B cell (primary cell): ENCODE measurements around the gene TMIGD2.

ENCODE experiments used
- EZH2 ChIP-seq: IDR thresholded peaks from 2 replicates; pipeline ENCODE4 v1.6.1; 2012; ENCODE audit warnings: borderline replicate concordance, low read depth, mild to moderate bottlenecking, moderate library complexity, low read length; ENCODE audit not compliant: insufficient read depth, poor library complexity, severe bottlenecking
- TF ChIP-seq, protein P1 (sequence below): fragments of 200-600 bp; IDR thresholded peaks from one replicate; pipeline ENCODE4 v1.8.0; 2022; ENCODE audit warnings: antibody characterized with exemption, mild to moderate bottlenecking

DNA sequence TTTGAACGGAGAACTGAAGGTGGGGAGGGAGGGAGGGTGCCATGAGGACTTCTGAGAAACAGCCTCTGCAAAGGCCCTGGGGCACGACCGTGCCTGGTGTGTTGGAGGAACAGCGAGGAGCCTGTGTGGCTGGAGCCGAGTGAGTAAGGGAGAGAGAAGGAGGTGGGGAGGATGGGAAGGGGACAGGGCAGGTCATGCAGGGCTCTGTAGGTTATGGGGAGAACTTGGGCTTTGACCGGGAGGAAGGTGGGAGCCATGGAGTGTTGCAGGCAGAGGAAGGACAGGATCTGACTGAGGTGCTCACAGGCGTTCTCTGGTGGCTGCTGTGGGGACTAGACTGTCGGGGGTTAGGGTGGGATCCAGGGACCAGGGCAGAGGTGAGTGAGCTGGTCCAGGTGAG, 47.9 kb upstream of the TMIGD2 start:
- TF ChIP-seq, protein P1, sequence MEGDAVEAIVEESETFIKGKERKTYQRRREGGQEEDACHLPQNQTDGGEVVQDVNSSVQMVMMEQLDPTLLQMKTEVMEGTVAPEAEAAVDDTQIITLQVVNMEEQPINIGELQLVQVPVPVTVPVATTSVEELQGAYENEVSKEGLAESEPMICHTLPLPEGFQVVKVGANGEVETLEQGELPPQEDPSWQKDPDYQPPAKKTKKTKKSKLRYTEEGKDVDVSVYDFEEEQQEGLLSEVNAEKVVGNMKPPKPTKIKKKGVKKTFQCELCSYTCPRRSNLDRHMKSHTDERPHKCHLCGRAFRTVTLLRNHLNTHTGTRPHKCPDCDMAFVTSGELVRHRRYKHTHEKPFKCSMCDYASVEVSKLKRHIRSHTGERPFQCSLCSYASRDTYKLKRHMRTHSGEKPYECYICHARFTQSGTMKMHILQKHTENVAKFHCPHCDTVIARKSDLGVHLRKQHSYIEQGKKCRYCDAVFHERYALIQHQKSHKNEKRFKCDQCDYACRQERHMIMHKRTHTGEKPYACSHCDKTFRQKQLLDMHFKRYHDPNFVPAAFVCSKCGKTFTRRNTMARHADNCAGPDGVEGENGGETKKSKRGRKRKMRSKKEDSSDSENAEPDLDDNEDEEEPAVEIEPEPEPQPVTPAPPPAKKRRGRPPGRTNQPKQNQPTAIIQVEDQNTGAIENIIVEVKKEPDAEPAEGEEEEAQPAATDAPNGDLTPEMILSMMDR = no peak
- no peak for TF ChIP-seq EZH2
